Bronchial epithelial cell (primary cell): ENCODE data around the gene RHBDF2. TPM values are rescaled to one million over a fixed set of nuclear protein-coding genes. Genes with fewer than 3 reads are reported as not detected.

Experiments
- DNase-seq: peaks from one replicate; pipeline ENCODE4 v3.0.0-alpha.2; 2010; ENCODE audit warnings: low read depth
- FAIRE-seq: peaks from 2 replicates; lab custom pipeline; 2011; peaks lifted over from hg19 to GRCh38; lab: Jason Lieb, UNC
- H3K27me3 ChIP-seq: 2 replicates; pipeline ENCODE4 v1.5.1; 2011; ENCODE audit warnings: low read length; ENCODE audit not compliant: control insufficient read depth, insufficient read depth
- H3K36me3 ChIP-seq: 2 replicates; pipeline ENCODE4 v1.5.1; 2011; ENCODE audit warnings: low read length; ENCODE audit not compliant: control insufficient read depth, insufficient read depth
- H3K4me3 ChIP-seq: 2 replicates; pipeline ENCODE4 v1.5.1; 2011; ENCODE audit warnings: mild to moderate bottlenecking, low read depth, low read length, control low read depth
- CTCF ChIP-seq: IDR thresholded peaks from 2 replicates; pipeline ENCODE4 v1.5.1; 2011; ENCODE audit warnings: mild to moderate bottlenecking, moderate library complexity, low read length, control low read depth, inconsistent platforms; ENCODE audit not compliant: insufficient read depth, severe bottlenecking
- total RNA-seq: library from RNA; depleted of rRNA; stranded (reverse); fragments of >200 nt; gene quantifications from 2 replicates; pipeline ENCODE4 v1.2.1, GENCODE V29; 2014

The RHBDF2 gene
- total RNA-seq, 1 donor from 2014 or later, result 10.8 TPM

GRCh38 chr17:76539631-76540271 lies 38.5 kb upstream of the RHBDF2 start, which contains the start of gene PRCD:
TSS of gene PRCD (plus strand) at chr17:76540044. CDS start at chr17:76540142, 98 bp downstream.
- FAIRE-seq (no peak), DNase-seq (no peak)
- H3K36me3 ChIP-seq, result no peaks in the 10 kb centered on the region
- TF ChIP-seq CTCF, result peak; percentile 15
- peak within 1 kb of the TSS; percentile 8 for H3K4me3 ChIP-seq
- no peaks in the 10 kb centered on the region for H3K27me3 ChIP-seq

- no peak for FAIRE-seq
- no peak for DNase-seq
- Histone ChIP-seq H3K36me3 (no peaks in the 10 kb centered on the region), H3K27me3 (no peaks in the 10 kb centered on the region), H3K4me3 (no peak overlapping the region)
- no peak for TF ChIP-seq CTCF
Measured at GRCh38 chr17:76538941-76539570, 37.8 kb upstream of the RHBDF2 start.

GRCh38 chr17:76538281-76538931 lies 37.2 kb upstream of the RHBDF2 start:
- FAIRE-seq, result no peak
- no peaks in the 10 kb centered on the region for H3K36me3 ChIP-seq
- H3K27me3 ChIP-seq, result no peaks in the 10 kb centered on the region
- DNase-seq, result no peak
- H3K4me3 ChIP-seq, result peak overlapping the region; percentile 30
- no peak for TF ChIP-seq CTCF

- no peaks in the 10 kb centered on the region for H3K36me3 ChIP-seq
- DNase-seq (no peak), FAIRE-seq (no peak)
- H3K27me3 ChIP-seq, result no peaks in the 10 kb centered on the region
- no peak for TF ChIP-seq CTCF
- H3K4me3 ChIP-seq, result peak within 1 kb of the TSS; percentile 30
Measured at GRCh38 chr17:76537578-76538280, 36.5 kb upstream of the RHBDF2 start, which contains the start of gene CYGB. TSS of gene CYGB (minus strand) at chr17:76537709. CDS start at chr17:76537542, 167 bp downstream.

GRCh38 chr17:76537288-76537577 lies 36.0 kb upstream of the RHBDF2 start:
- H3K27me3 ChIP-seq, result no peaks in the 10 kb centered on the region
- FAIRE-seq (no peak), DNase-seq (no peak)
- TF ChIP-seq CTCF, result no peak
- no peaks in the 10 kb centered on the region for H3K36me3 ChIP-seq
- H3K4me3 ChIP-seq, result peak overlapping the region; percentile 30
